BJ (cell line): ENCODE results near the gene SLX4IP. TPM values are rescaled to one million over a fixed set of nuclear protein-coding genes. Genes with fewer than 3 reads are reported as not detected.
"Not testable (repeated sequence)": the region's sequence is repeated elsewhere in the genome, so short reads cannot be mapped to it uniquely, and the experiment has no call there.

Source experiments
- CTCF ChIA-PET: fragments of 350-600 bp; formaldehyde crosslinking; extraction: SDS; loops from one replicate; lab custom pipeline; 2021; ENCODE audit warnings: antibody characterized with exemption, inconsistent platforms; lab: Yijun Ruan, JAX
- POLR2A ChIA-PET: fragments of 300-600 bp; sonication (Branson Sonifier 250); formaldehyde crosslinking; extraction: SDS; loops from one replicate; lab custom pipeline; 2021; ENCODE audit warnings: antibody characterized with exemption; lab: Charles Lee
- DNase-seq: peaks from one replicate; pipeline ENCODE4 v3.0.0-alpha.2; 2011; ENCODE audit warnings: low read depth
- H3K27me3 ChIP-seq: 2 replicates; pipeline ENCODE4 v1.6.0; 2011; ENCODE audit warnings: low read length; ENCODE audit not compliant: control insufficient read depth, insufficient read depth
- H3K36me3 ChIP-seq: 2 replicates; pipeline ENCODE4 v1.5.1; 2011; ENCODE audit warnings: low read length; ENCODE audit not compliant: control insufficient read depth, insufficient read depth
- H3K4me3 ChIP-seq: 2 replicates; pipeline ENCODE4 v1.5.1; 2011; ENCODE audit warnings: low read depth, mild to moderate bottlenecking, control low read depth, low read length
- CTCF ChIP-seq: IDR thresholded peaks from 2 replicates; pipeline ENCODE4 v1.5.1; 2011; ENCODE audit warnings: low read depth, mild to moderate bottlenecking, control low read depth, inconsistent platforms, low read length, moderate library complexity; ENCODE audit not compliant: insufficient read depth
- polyA plus RNA-seq: library from polyadenylated mRNA; depleted of rRNA; stranded (reverse); fragments of >200 nt; gene quantifications from 2 replicates; pipeline ENCODE4 v1.2.3, GENCODE V29; 2011

Gene SLX4IP
- polyA plus RNA-seq, 1 experiment, result 1.6 TPM

- ChIA-PET CTCF (interaction anchor here (1.2 to 1.4 kb wide), 3 partner anchors 12 to 36 kb away, joined by 3 to 4 read pairs (median 3); no protein-coding TSS in a partner anchor), POLR2A (no interaction called here)
- no peak for TF ChIP-seq CTCF
- Histone ChIP-seq H3K36me3 (no peaks in the 10 kb centered on the region), H3K4me3 (no peak overlapping the region), H3K27me3 (no peaks in the 10 kb centered on the region)
- no peak for DNase-seq
Observed at GRCh38 chr20:10390709-10391108, 44.4 kb upstream of the SLX4IP start.

- DNase-seq, H3K27me3 ChIP-seq, POLR2A ChIA-PET, H3K4me3 ChIP-seq, CTCF ChIA-PET, H3K36me3 ChIP-seq: not testable (repeated sequence)
Observed at GRCh38 chr20:10394752-10395151, 40.4 kb upstream of the SLX4IP start.

- no peak for TF ChIP-seq CTCF
- Histone ChIP-seq H3K36me3 (no peaks in the 10 kb centered on the region), H3K4me3 (no peak overlapping the region), H3K27me3 (no peaks in the 10 kb centered on the region)
- ChIA-PET CTCF (no interaction called here), POLR2A (no interaction called here)
- DNase-seq, result no peak
Observed at GRCh38 chr20:10398834-10399369, 36.2 kb upstream of the SLX4IP start.

- no peak for TF ChIP-seq CTCF
- POLR2A ChIA-PET, result no interaction called here
Observed at GRCh38 chr20:10402938-10403608, 32.0 kb upstream of the SLX4IP start.

GRCh38 chr20:10404023-10404628 lies 31.0 kb upstream of the SLX4IP start:
- no peak for DNase-seq
- Histone ChIP-seq H3K4me3 (no peak overlapping the region), H3K27me3 (no peaks in the 10 kb centered on the region), H3K36me3 (no peaks in the 10 kb centered on the region)
- ChIA-PET POLR2A (no interaction called here), CTCF (interaction anchor here (1.3 kb wide), 1 partner anchor 426 kb away, joined by 5 read pairs; no protein-coding TSS in a partner anchor)
- TF ChIP-seq CTCF, result no peak

More at GRCh38 chr20:10402938-10403608, 32.0 kb upstream of the SLX4IP start:
- DNase-seq, result no peak
- CTCF ChIA-PET, result interaction anchor here (0.6 to 1.3 kb wide), 4 partner anchors 12 to 425 kb away, joined by 3 to 6 read pairs (median 4); no protein-coding TSS in a partner anchor
- H3K36me3 ChIP-seq, result no peaks in the 10 kb centered on the region
- no peaks in the 10 kb centered on the region for H3K27me3 ChIP-seq
- no peak overlapping the region for H3K4me3 ChIP-seq
